Ectodermal cell (in vitro differentiated cells): ENCODE measurements around the gene ASCL4.

Experiments used
- H3K27ac ChIP-seq: 2 replicates; pipeline ENCODE4 v1.7.0; 2013; ENCODE audit warnings: mild to moderate bottlenecking, low read depth, low read length; ENCODE audit not compliant: insufficient read depth, poor library complexity, severe bottlenecking
- H3K27me3 ChIP-seq: 2 replicates; pipeline ENCODE4 v1.7.0; 2013; ENCODE audit warnings: mild to moderate bottlenecking, low read length; ENCODE audit not compliant: insufficient read depth, control insufficient read depth, poor library complexity, severe bottlenecking
- H3K36me3 ChIP-seq: one replicate; pipeline ENCODE4 v1.7.0; 2013; ENCODE audit warnings: low read length; ENCODE audit not compliant: control insufficient read depth, insufficient read depth
- H3K4me1 ChIP-seq: one replicate; pipeline ENCODE4 v1.7.0; 2013; ENCODE audit warnings: low read length; ENCODE audit not compliant: control insufficient read depth, insufficient read depth
- H3K4me3 ChIP-seq: 2 replicates; pipeline ENCODE4 v1.7.0; 2013; ENCODE audit warnings: low read depth, low read length, control low read depth; ENCODE audit not compliant: insufficient read depth
- H3K9me3 ChIP-seq: 2 replicates; pipeline ENCODE4 v1.7.0; 2013; ENCODE audit warnings: mild to moderate bottlenecking, low read length, moderate library complexity; ENCODE audit not compliant: control insufficient read depth
- WGBS, 2 experiments: methylation state at CpG; one replicate each; pipeline ENCODE4 v1.1.7; 2013; ENCODE audit warnings: missing lambda C conversion rate in 2 of 2; 5-methylcytosine and 5-hydroxymethylcytosine counted together

Gene ASCL4

DNA sequence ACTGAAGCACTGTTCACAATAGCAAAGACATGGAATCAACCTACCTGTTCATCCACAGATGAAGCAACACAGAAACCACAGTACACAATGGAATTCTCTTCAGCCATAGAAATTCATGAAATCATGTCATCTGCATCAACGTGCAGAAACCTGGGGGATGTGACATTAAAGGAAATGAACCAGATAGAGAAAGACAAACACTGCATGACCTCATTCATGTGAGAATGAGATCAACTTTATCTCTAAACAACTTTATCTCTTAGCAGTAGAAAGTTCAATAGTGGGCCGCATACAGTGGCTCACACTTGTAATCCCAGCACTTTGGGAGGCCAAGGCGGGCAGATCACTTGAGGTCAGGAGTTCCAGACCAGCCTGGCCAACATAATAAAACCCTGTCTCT lies 19.9 kb downstream of the ASCL4 start:
- no peak overlapping the region for H3K27ac ChIP-seq
- 86 to 92% methylated on average over 3 of the region's 3 CpGs for WGBS, 2 experiments

GRCh38 chr12:107798580-107798979 lies 24.1 kb downstream of the ASCL4 start:
- no peak overlapping the region for H3K4me3 ChIP-seq
- no peaks in the 10 kb centered on the region for H3K9me3 ChIP-seq
- H3K27me3 ChIP-seq: peaks cover 6% of the 10 kb centered on the region
- 89 to 96% methylated on average over 3 of the region's 3 CpGs for WGBS, 2 experiments
- H3K36me3 ChIP-seq: no peaks in the 10 kb centered on the region
- H3K4me1 ChIP-seq: no peaks in the 10 kb centered on the region
- no peak overlapping the region for H3K27ac ChIP-seq

More for the DNA sequence above, 19.9 kb downstream of the ASCL4 start:
- peaks cover 6% of the 10 kb centered on the region for H3K27me3 ChIP-seq
- no peaks in the 10 kb centered on the region for H3K4me1 ChIP-seq
- no peak overlapping the region for H3K4me3 ChIP-seq
- no peaks in the 10 kb centered on the region for H3K9me3 ChIP-seq
- H3K36me3 ChIP-seq: no peaks in the 10 kb centered on the region

- no peak overlapping the region for H3K27ac ChIP-seq
- no peaks in the 10 kb centered on the region for H3K9me3 ChIP-seq
- H3K4me3 ChIP-seq: no peak overlapping the region
- H3K4me1 ChIP-seq: no peaks in the 10 kb centered on the region
- no peaks in the 10 kb centered on the region for H3K36me3 ChIP-seq
- no peaks in the 10 kb centered on the region for H3K27me3 ChIP-seq
Observed at GRCh38 chr12:107801150-107801549, 26.6 kb downstream of the ASCL4 start.

GRCh38 chr12:107803092-107803491 lies 28.6 kb downstream of the ASCL4 start:
- Histone ChIP-seq H3K27ac (no peak overlapping the region), H3K36me3 (no peaks in the 10 kb centered on the region), H3K27me3 (no peaks in the 10 kb centered on the region), H3K4me3 (no peak overlapping the region), H3K4me1 (no peaks in the 10 kb centered on the region), H3K9me3 (no peaks in the 10 kb centered on the region)
- WGBS, 2 experiments: 60 to 83% methylated on average over 1 to 2 of the region's 3 CpGs

DNA sequence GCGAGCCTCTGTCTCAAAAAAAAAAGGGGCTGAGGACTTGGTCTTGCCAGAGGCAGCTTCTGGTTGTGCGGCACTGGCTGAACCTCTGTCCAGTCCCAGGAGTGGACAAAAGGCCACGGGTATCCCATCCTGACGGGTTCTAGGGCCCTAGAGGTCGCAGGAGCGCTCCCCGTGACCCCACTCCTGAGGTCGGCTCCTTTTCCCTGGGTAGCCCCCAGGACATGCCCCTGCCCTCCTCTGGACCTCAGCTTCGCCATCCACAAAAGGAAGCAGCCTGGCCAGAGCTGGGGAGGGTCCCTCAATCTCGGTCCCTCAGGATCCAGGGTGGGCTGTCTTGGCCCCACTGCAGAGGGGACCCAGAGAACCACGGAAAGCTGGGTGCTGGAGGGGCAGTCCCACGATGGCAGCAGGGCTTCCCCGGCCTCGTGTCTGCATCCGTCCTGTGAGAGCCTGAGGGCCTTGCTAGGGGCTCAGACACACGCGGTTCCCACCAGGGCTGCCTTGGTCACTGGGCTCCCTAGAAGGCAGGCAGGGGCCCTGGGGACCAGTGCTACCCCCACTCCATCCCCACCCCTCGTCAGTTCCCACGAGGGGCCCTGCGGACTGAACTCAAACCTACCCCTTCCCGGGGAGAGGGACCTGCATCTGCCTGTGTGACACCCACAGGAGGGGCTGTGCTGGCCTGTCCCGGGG lies 31.1 kb downstream of the ASCL4 start:
- H3K27me3 ChIP-seq: no peaks in the 10 kb centered on the region
- 87 to 91% methylated on average over 22 of the region's 22 CpGs for WGBS, 2 experiments
- no peak overlapping the region for H3K4me3 ChIP-seq
- H3K9me3 ChIP-seq: no peaks in the 10 kb centered on the region
- H3K4me1 ChIP-seq: no peaks in the 10 kb centered on the region
- H3K27ac ChIP-seq: no peak overlapping the region
- H3K36me3 ChIP-seq: no peaks in the 10 kb centered on the region

DNA sequence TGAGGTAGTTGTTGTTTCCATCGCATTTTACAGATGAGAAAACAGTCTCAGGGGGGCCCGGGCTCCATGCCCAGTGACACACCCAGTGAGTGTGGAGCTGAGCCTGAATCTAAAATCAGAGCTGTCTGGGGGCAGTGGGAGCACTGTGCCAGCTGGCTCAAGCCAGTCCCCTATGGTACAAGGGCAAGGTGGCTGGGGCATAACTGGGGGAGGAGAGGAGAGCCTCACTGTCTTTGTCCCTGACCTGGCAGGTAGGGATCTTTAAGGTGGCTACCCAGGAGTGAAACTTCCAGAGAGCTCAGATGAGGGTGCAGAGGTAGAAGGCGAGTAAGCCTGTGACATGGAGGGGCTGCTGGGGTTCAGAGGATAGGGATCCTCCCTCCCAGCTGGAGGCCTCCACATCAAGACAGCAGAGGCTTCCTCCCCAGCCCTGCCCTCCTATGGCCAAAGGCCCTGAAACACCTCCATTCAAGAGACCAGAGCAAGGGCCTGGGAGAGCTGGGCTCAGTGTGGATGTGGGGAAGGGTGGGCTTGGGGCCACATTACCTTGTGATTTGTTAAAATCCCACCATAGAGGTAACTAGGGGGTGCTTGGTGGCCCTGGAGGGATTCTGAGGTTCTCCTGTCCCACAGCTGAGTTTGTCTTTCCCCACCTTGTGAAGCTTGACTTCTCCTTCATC lies 33.1 kb downstream of the ASCL4 start:
- Histone ChIP-seq H3K4me3 (no peak overlapping the region), H3K27me3 (no peaks in the 10 kb centered on the region), H3K36me3 (no peaks in the 10 kb centered on the region), H3K27ac (no peak overlapping the region), H3K4me1 (no peaks in the 10 kb centered on the region), H3K9me3 (no peaks in the 10 kb centered on the region)
- WGBS, 2 experiments: 66 to 68% methylated on average over 3 of the region's 3 CpGs

GRCh38 chr12:107817250-107817649 lies 42.7 kb downstream of the ASCL4 start:
- H3K27ac ChIP-seq: no peak overlapping the region
- no peaks in the 10 kb centered on the region for H3K27me3 ChIP-seq
- no peaks in the 10 kb centered on the region for H3K9me3 ChIP-seq
- H3K36me3 ChIP-seq: no peaks in the 10 kb centered on the region
- H3K4me1 ChIP-seq: no peaks in the 10 kb centered on the region
- 79% methylated on average over 1 of the region's 1 CpG for WGBS, 2 experiments
- H3K4me3 ChIP-seq: no peak overlapping the region

GRCh38 chr12:107818984-107819383 lies 44.5 kb downstream of the ASCL4 start:
- Histone ChIP-seq H3K27me3 (no peaks in the 10 kb centered on the region), H3K4me1 (no peaks in the 10 kb centered on the region), H3K9me3 (no peaks in the 10 kb centered on the region), H3K36me3 (no peaks in the 10 kb centered on the region), H3K4me3 (no peak overlapping the region), H3K27ac (no peak overlapping the region)
- WGBS, 2 experiments: 85 to 90% methylated on average over 7 of the region's 7 CpGs

DNA sequence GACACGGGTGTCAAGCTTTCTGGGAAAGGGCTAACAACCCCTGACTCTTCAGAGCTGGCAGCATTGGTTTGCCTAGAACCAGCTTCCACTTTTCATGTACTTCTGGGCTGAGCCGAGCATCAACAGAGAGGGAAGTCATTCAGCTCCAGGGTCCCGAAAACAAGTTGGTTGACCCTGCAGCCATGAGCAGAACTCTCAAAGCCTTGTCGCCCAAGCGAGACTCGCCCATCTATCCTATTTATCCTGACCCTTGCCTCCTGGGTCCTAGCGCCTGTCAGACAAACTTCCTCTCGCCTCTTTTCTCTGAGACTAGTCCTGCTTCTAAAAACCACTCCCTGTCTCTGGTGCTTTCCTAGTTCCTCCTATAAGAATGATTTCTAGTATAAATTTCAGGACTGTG lies 47.9 kb downstream of the ASCL4 start:
- WGBS, 2 experiments: 47 to 49% methylated on average over 8 of the region's 8 CpGs
- H3K9me3 ChIP-seq: no peaks in the 10 kb centered on the region
- H3K27ac ChIP-seq: no peak overlapping the region
- H3K27me3 ChIP-seq: no peaks in the 10 kb centered on the region
- no peaks in the 10 kb centered on the region for H3K36me3 ChIP-seq
- no peaks in the 10 kb centered on the region for H3K4me1 ChIP-seq
- no peak overlapping the region for H3K4me3 ChIP-seq
